PFSK-1 (cell line): ENCODE results near the gene PERCC1.

Experiments used
- FOXP2 ChIP-seq: optimal IDR thresholded peaks from 2 replicates; pipeline ENCODE3; 2011; ENCODE audit warnings: borderline replicate concordance, control low read depth, inconsistent platforms; ENCODE audit not compliant: insufficient read depth; ENCODE audit errors: extremely low read length, extremely low read depth
- POLR2AphosphoS5 ChIP-seq: IDR thresholded peaks from 2 replicates; pipeline ENCODE4 v1.6.1; 2012; ENCODE audit warnings: low read depth, mild to moderate bottlenecking, control low read depth, low read length, moderate library complexity
- SIN3A ChIP-seq: IDR thresholded peaks from 2 replicates; pipeline ENCODE4 v1.6.1; 2012; ENCODE audit warnings: mild to moderate bottlenecking, low read length, moderate library complexity, borderline replicate concordance; ENCODE audit not compliant: insufficient read depth
- TAF1 ChIP-seq: IDR thresholded peaks from 2 replicates; pipeline ENCODE4 v1.6.1; 2012; ENCODE audit warnings: low read length, control low read depth, borderline replicate concordance; ENCODE audit not compliant: insufficient read depth
- TF ChIP-seq, protein P1 (sequence below), 2 experiments: IDR thresholded peaks; 2 replicates each; pipeline versions ENCODE4 v1.6.1 to v1.8.0; 2011 to 2012; ENCODE audit warnings: low read depth in 2 of 2, low read length in 2 of 2, control low read depth in 1 of 2, inconsistent platforms in 1 of 2, mild to moderate bottlenecking in 1 of 2, moderate library complexity in 1 of 2; ENCODE audit not compliant: insufficient read depth in 1 of 2

Gene PERCC1

DNA sequence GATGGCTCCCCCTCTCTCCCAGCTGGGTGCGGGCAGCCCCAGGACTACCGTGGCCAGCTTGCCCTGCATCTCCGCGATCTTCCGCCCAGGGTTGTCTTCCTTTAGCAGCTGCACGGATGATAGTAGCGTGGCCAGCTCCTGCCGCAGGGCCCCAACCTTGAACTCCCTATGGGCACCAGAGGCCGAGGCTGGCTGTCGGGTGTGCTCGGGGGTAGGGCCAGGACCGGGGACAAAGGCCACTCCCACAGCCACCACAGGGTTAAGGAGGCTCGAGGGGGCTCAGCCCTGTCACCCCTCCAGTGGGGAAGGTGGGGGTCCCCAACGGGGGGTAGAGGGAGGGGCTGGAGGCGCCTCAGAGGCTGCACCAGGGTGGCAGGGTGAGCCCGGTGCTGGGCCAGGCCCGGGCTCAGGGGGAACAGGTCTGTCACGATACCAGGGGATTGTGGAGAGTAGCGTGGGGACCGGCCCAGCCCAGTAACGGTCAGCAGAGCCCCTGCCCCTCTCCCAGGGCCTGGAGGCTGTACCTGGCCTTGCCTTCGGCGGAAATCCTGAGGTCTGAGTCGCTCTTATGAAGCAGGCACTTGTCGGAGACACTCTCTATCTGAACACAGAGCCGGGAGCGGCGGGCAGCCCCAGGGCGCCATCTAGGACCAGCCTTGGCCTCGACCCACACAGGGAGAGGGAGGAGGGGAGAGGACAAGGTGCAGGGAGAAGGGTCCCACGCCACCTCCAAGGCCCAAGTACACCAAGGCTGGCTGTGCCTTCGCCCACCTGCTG is 5.2 kb downstream of the PERCC1 start:
- TF ChIP-seq FOXP2: no peak

DNA sequence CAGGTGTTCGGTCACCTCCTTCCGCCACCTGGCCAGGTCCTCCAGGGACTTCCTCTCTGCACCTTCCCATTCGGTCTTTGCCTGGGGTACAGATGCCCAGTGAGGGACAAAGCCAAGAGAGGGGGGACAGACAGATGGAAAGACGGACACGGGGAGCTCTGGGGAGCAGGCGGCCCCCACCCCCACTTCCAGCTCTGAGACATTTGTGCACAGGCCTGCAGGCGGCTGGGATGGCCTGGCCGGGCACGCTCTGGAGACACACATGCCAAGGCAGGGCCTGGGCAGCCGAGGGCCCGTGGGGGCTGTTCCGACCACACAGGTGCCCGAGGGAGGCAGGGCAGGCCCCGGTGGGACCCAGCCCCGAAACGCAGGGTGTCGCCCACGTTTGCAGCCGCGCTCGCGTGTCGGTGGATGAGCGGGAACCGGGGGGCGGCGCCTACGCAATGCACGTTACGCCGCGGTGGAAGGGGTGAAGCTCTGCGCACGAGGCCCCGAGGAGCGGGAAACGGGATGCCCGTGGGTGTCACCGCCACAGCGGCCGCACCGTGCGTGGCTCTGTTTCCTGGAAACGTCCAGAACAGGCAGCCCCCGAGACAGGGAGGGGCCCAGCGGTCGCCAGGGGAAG is 6.0 kb downstream of the PERCC1 start:
- TF ChIP-seq, protein P1, sequence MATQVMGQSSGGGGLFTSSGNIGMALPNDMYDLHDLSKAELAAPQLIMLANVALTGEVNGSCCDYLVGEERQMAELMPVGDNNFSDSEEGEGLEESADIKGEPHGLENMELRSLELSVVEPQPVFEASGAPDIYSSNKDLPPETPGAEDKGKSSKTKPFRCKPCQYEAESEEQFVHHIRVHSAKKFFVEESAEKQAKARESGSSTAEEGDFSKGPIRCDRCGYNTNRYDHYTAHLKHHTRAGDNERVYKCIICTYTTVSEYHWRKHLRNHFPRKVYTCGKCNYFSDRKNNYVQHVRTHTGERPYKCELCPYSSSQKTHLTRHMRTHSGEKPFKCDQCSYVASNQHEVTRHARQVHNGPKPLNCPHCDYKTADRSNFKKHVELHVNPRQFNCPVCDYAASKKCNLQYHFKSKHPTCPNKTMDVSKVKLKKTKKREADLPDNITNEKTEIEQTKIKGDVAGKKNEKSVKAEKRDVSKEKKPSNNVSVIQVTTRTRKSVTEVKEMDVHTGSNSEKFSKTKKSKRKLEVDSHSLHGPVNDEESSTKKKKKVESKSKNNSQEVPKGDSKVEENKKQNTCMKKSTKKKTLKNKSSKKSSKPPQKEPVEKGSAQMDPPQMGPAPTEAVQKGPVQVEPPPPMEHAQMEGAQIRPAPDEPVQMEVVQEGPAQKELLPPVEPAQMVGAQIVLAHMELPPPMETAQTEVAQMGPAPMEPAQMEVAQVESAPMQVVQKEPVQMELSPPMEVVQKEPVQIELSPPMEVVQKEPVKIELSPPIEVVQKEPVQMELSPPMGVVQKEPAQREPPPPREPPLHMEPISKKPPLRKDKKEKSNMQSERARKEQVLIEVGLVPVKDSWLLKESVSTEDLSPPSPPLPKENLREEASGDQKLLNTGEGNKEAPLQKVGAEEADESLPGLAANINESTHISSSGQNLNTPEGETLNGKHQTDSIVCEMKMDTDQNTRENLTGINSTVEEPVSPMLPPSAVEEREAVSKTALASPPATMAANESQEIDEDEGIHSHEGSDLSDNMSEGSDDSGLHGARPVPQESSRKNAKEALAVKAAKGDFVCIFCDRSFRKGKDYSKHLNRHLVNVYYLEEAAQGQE (IDR thresholded peaks at IDR 0.05; ENCODE audit: insufficient read depth in 1 of 2, low read depth in 2 of 2, low read length in 2 of 2): no peak
- no peak for TF ChIP-seq SIN3A
- TF ChIP-seq POLR2AphosphoS5: no peak
- no peak for TF ChIP-seq FOXP2
- no peak for TF ChIP-seq TAF1

DNA sequence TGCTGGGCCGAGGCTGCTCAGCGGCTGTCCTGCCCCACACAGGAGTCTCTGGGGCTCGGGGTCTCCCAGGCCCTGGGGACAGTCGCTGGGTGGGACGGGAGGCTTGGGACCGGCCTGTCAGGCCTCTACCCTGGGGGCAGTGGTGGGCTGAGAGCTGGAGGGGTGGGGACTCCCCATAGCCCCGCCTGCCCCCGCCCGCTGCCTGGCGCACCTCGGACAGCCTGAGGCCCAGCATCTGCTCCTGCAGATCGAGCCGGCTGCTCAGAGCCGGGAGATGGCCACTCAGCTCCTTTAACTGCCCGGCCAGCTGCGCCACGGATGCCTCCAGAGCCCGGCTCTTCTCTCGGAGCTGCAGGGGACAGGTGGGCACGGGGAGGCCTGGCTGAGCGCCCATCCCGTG is 6.7 kb downstream of the PERCC1 start:
- TF ChIP-seq FOXP2: no peak
- TF ChIP-seq TAF1: no peak
- TF ChIP-seq POLR2AphosphoS5: no peak
- no peak for TF ChIP-seq SIN3A

DNA sequence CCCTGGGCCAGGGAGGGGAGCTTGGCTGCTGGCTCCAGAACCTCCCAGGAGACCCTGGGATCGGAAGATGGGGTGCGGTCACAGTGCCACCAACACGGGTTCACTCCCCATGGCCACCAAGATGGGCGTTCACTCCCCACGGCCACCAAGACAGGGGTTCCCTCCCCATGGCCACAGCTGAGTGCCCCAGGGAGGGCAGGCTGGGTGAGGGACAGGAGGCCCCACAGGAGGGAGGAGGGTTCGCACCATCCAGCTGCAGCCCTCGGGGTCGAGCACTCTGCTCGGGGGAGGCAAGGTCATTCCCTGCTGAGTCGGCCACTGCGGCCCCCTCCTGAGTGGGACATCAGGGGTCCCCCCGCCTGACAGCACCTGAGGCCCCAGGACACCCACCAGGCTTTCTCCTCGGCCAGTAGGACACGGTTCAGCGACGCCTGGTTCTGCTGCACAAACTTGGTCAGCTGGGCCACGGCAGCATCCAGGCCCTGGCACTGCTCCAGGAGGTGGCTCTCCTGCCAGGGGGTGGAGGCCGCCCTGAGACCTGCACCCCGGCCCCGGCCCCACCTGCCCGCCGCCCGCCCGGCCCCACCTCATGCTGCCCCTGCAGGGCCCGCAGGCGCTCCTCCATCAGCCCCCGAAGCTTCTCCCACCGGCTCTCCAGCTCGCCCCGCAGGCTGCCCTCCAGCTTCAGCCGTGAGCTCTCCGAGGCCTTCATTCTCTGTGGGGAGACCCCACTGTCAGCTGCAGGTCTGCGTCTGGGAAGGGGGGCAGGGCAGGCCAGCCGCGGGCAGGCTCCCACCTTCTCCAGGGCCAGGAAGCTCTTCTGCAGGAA is 7.6 kb downstream of the PERCC1 start:
- no peak for TF ChIP-seq TAF1
- no peak for TF ChIP-seq FOXP2
- no peak for TF ChIP-seq SIN3A
- TF ChIP-seq, protein P1 (IDR thresholded peaks at IDR 0.05; ENCODE audit: insufficient read depth in 1 of 2, low read depth in 2 of 2, low read length in 2 of 2): no peak
- no peak for TF ChIP-seq POLR2AphosphoS5

DNA sequence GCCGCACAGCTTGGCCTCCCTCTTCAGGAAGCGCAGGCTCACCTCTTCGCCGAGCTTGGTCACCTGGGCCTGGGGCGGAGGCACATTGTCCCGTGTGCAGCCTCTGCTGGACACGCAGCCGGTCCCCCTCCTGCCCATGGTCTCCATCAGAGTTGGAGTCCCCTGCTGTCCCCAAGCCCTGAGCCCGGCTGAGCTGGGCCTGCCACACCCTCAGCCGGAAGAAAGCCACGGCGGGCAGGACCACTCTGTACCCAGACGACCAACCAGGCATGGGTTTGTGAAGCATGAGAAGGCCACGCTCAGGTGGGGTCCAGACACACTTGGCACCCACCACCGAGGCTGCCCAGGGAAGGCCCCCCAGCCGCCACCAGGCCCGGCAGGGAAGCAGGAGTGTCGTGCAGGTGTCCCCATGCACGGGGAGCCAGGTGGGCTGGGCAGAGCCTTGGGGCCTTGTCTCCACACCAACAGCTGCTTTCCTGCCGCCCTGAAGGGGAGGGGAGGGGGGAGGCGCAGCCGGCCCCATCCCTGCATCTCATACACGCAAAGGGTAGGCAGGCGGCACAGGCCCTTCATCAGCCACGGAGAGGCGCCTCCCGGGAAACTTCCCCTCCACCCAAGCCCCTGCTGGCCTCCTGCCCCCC is 8.3 kb downstream of the PERCC1 start:
- TF ChIP-seq SIN3A (no peak), FOXP2 (no peak), TAF1 (no peak), POLR2AphosphoS5 (no peak)
- TF ChIP-seq, protein P1 (IDR thresholded peaks at IDR 0.05; ENCODE audit: insufficient read depth in 1 of 2, low read depth in 2 of 2, low read length in 2 of 2): no peak

DNA sequence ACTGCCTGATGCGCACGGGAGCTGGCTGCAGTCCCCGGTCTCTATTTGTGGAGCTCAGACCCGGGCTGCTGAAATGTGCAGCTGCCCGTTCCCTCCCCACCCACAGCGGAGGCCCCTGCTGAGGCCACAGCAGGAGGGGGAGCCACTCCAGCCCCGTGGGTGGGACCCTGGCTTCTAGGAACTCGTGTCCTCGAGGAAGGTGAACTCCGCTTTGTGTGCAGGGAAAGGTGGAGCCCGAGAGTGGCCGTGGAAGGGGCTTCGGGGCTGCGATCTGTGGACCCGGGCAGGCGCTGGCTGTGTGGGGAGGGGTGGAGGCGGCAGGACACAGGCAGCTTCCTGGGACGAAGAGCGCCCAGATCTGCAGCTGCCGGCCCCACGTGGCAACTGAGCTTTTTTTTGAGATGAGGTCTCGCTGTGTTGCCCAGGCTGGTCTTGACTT is 10.5 kb downstream of the PERCC1 start:
- no peak for TF ChIP-seq TAF1
- TF ChIP-seq FOXP2: no peak
- no peak for TF ChIP-seq SIN3A
- TF ChIP-seq POLR2AphosphoS5: no peak
- TF ChIP-seq, protein P1 (IDR thresholded peaks at IDR 0.05; ENCODE audit: insufficient read depth in 1 of 2, low read depth in 2 of 2, low read length in 2 of 2): no peak
